K562 (cell line): Measurements from ENCODE around the gene CCNK. TPM values are rescaled to one million over a fixed set of nuclear protein-coding genes. Genes with fewer than 3 reads are reported as not detected.

Experiments
- BRF1 ChIP-seq: IDR thresholded peaks from 3 replicates; pipeline ENCODE4 v1.6.1; 2011; ENCODE audit warnings: borderline replicate concordance, mild to moderate bottlenecking; ENCODE audit not compliant: insufficient read length; ENCODE audit errors: extremely low read depth
- CLOCK ChIP-seq: fragments of 250-450 bp; sonication (Bioruptor Pico); IDR thresholded peaks from 2 replicates; pipeline ENCODE4 v1.4.0; 2020; ENCODE audit warnings: mild to moderate bottlenecking, moderate library complexity, borderline replicate concordance
- ETV1 ChIP-seq: fragments of 450-650 bp; conservative IDR thresholded peaks from 2 replicates; pipeline ENCODE4 v1.6.1; 2016; ENCODE audit warnings: missing genetic modification characterization, control low read depth, low read depth, missing compliant biosample characterization
- GABPB1 ChIP-seq: sonication (generic); formaldehyde crosslinking; IDR thresholded peaks from 2 replicates; pipeline ENCODE4 v1.8.0; 2022; ENCODE audit warnings: mild to moderate bottlenecking, missing genetic modification reagents
- MAFG ChIP-seq: fragments of 450-650 bp; conservative IDR thresholded peaks from 2 replicates; pipeline ENCODE4 v1.6.1; 2016; ENCODE audit warnings: missing genetic modification characterization, missing compliant biosample characterization
- MTF1 ChIP-seq: fragments of 250-450 bp; sonication (Bioruptor Pico); IDR thresholded peaks from 2 replicates; pipeline ENCODE4 v1.9.0; 2021; ENCODE audit warnings: moderate library complexity, mild to moderate bottlenecking, inconsistent platforms, borderline replicate concordance
- NRF1 ChIP-seq, 2 experiments: fragments of 450-650 bp; IDR thresholded peaks in 1 of 2; conservative IDR thresholded peaks in 1 of 2; 2 replicates each; pipeline ENCODE4 v1.6.1; 2014; ENCODE audit warnings: mild to moderate bottlenecking in 2 of 2
- PML ChIP-seq: IDR thresholded peaks from 2 replicates; pipeline ENCODE4 v1.6.1; 2012; ENCODE audit warnings: low read length, inconsistent platforms
- ZBTB40 ChIP-seq, 2 experiments: fragments of 450-650 bp in 1 of 2; sonication (generic) in 1 of 2; formaldehyde crosslinking in 1 of 2; IDR thresholded peaks; 2 replicates each; pipeline versions ENCODE4 v1.7.1 to v1.9.0; 2016 to 2022; ENCODE audit warnings: inconsistent platforms in 1 of 2, mild to moderate bottlenecking in 1 of 2, missing genetic modification reagents in 1 of 2
- ZNF184 ChIP-seq: sonication (generic); formaldehyde crosslinking; IDR thresholded peaks from 2 replicates; pipeline ENCODE4 v1.5.0; 2020; ENCODE audit warnings: missing genetic modification reagents
- polyA plus RNA-seq, 8 experiments: library from polyadenylated mRNA; depleted of rRNA in 4 of 8; stranded (reverse) in 5 of 8; unstranded in 3 of 8; fragments of >200 nt; fragmentation: Nextera tagmentation in 2 of 8; fragmentation: Illumina TruSeq in 1 of 8; extraction: Ambion mirVana in 2 of 8; extraction: Trizol in 1 of 8; gene quantifications; 2 replicates each; pipeline versions ENCODE4 v1.2.1 to v1.2.3, GENCODE V29; 2011 to 2014; ENCODE audit warnings: inconsistent platforms in 1 of 8, missing spikeins in 1 of 8
- total RNA-seq, 7 experiments: library from RNA; depleted of rRNA in 6 of 7; stranded (reverse); fragments of >200 nt in 6 of 7; fragmentation: Illumina TruSeq in 2 of 7; extraction: Trizol in 2 of 7; gene quantifications; 2 replicates each; pipeline versions ENCODE4 v1.2.1 to v1.2.3, GENCODE V29; 2011 to 2021; ENCODE audit warnings: low replicate concordance in 1 of 7

The CCNK gene
- total and polyA plus RNA-seq, 9 of the 15 experiments (the other 6 are each of a cell fraction or from before 2014, with no cell fraction given): 5.8 to 84.2 (median 16.4) TPM

GRCh38 chr14:99479160-99479905 lies 1.9 kb upstream of the CCNK start (continued):
- TF ChIP-seq MTF1: no peak
- TF ChIP-seq CLOCK (CRISPR knock-in tag): no peak
- no peak for TF ChIP-seq BRF1
- TF ChIP-seq ZBTB40 (IDR thresholded peaks at IDR 0.05): no peak
- TF ChIP-seq ZBTB40 (CRISPR knock-in tag; IDR thresholded peaks at IDR 0.05): no peak
- TF ChIP-seq ETV1 (tag): no peak
- no peak for TF ChIP-seq GABPB1 (CRISPR knock-in tag)
- peak; percentile 41; the same call in 1 of the 2 replicates for TF ChIP-seq MAFG (tag)
- no peak for TF ChIP-seq NRF1 (conservative IDR thresholded peaks at IDR 0.05 in 1 of 2, IDR thresholded peaks at IDR 0.05 in 1 of 2)
- no peak for TF ChIP-seq PML
- no peak for TF ChIP-seq ZNF184
